Vagina (tissue), 2 donors: Measurements from ENCODE around the gene PCAT6.

Experiments used
- CTCF ChIP-seq, 3 experiments: fragments of 450-650 bp in 2 of 3; fragments of 200-600 bp in 1 of 3; sonication (generic) in 1 of 3; IDR thresholded peaks; one replicate each; pipeline ENCODE4 v1.5.1; 2017 to 2019; ENCODE audit warnings: antibody characterized with exemption in 3 of 3, mild to moderate bottlenecking in 2 of 3, moderate library complexity in 2 of 3
- POLR2A ChIP-seq, 2 donors: fragments of 450-650 bp; IDR thresholded peaks; one replicate each; pipeline ENCODE4 v1.6.1; 2017; ENCODE audit warnings: antibody characterized with exemption in 2 of 2, mild to moderate bottlenecking in 2 of 2, moderate library complexity in 2 of 2
- POLR2AphosphoS5 ChIP-seq, 2 donors: sonication (generic); formaldehyde crosslinking; IDR thresholded peaks; one replicate each; pipeline ENCODE4 v1.9.0; 2017; ENCODE audit warnings: antibody characterized with exemption in 2 of 2, mild to moderate bottlenecking in 2 of 2, low read depth in 1 of 2; ENCODE audit not compliant: insufficient read depth in 1 of 2

- TF ChIP-seq CTCF (IDR thresholded peaks at IDR 0.05) (no peak), POLR2A (IDR thresholded peaks at IDR 0.05) (no peak), POLR2AphosphoS5 (IDR thresholded peaks at IDR 0.05; ENCODE audit: insufficient read depth in 1 of 2, low read depth in 1 of 2) (no peak)
Observed at GRCh38 chr1:202857136-202857610, 46.4 kb downstream of the PCAT6 start.
